Loucy (cell line): Measurements from ENCODE around the gene IGFBP5.

Experiments
- CTCF ChIP-seq: fragments of 200-600 bp; sonication (generic); conservative IDR thresholded peaks from 2 replicates; pipeline ENCODE4 v1.5.1; 2014; ENCODE audit warnings: mild to moderate bottlenecking, antibody characterized with exemption, low read length
- EZH2phosphoT487 ChIP-seq: fragments of 200-600 bp; IDR thresholded peaks from 2 replicates; pipeline ENCODE4 v1.6.1; 2018; ENCODE audit warnings: antibody characterized with exemption, mild to moderate bottlenecking, moderate library complexity, borderline replicate concordance

DNA sequence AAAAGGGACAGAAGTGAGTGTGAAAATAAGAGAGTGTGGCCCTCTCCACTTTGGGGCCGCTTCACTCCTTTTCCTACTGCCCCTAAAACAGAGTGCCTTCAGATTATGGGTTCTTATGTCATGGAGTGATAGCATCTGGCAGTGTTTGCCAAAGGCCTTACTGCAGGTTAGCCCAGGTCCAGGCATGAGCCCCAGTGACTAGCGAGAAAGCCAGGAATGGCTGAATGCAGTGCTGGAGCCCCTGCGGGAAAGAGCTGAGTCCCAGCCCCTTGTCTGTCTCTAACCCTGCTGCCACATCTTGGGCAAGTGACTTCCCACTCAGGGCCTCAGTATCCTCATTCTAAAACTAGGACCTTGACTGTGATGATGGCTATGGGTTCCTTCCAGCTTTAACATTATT, 6.0 kb downstream of the IGFBP5 start:
- TF ChIP-seq CTCF, result no peak
- TF ChIP-seq EZH2phosphoT487, result no peak
